Mesodermal cell (in vitro differentiated cells): ENCODE results near the gene MS4A4E.
"Not testable (repeated sequence)": the region's sequence is repeated elsewhere in the genome, so short reads cannot be mapped to it uniquely, and the experiment has no call there.

Source experiments
- H3K27ac ChIP-seq: 2 replicates; pipeline ENCODE4 v1.7.0; 2013; ENCODE audit warnings: mild to moderate bottlenecking, low read depth, low read length, moderate library complexity; ENCODE audit not compliant: severe bottlenecking
- H3K36me3 ChIP-seq: 2 replicates; pipeline ENCODE4 v1.7.1; 2013; ENCODE audit warnings: mild to moderate bottlenecking, low read length, moderate library complexity; ENCODE audit not compliant: control insufficient read depth, insufficient read depth
- H3K4me1 ChIP-seq: one replicate; pipeline ENCODE4 v1.7.1; 2013; ENCODE audit warnings: mild to moderate bottlenecking, low read length; ENCODE audit not compliant: insufficient read depth, control insufficient read depth, poor library complexity, severe bottlenecking
- H3K4me3 ChIP-seq: 2 replicates; pipeline ENCODE4 v1.7.0; 2013; ENCODE audit warnings: low read length, control low read depth, mild to moderate bottlenecking; ENCODE audit not compliant: insufficient read depth, poor library complexity, severe bottlenecking; ENCODE audit errors: extremely low read depth
- H3K9me3 ChIP-seq: 2 replicates; pipeline ENCODE4 v1.7.1; 2013; ENCODE audit warnings: mild to moderate bottlenecking, low read length, moderate library complexity; ENCODE audit not compliant: control insufficient read depth
- WGBS, 2 experiments: methylation state at CpG; one replicate each; pipeline ENCODE4 v1.1.5; 2013; ENCODE audit warnings: missing lambda C conversion rate in 2 of 2; ENCODE audit not compliant: insufficient coverage in 2 of 2; 5-methylcytosine and 5-hydroxymethylcytosine counted together

Gene MS4A4E

GRCh38 chr11:60159284-60159683, 83.7 kb downstream of the MS4A4E start:
- Histone ChIP-seq H3K27ac (no peak overlapping the region), H3K36me3 (no peaks in the 10 kb centered on the region), H3K4me3 (no peak overlapping the region), H3K9me3 (no peaks in the 10 kb centered on the region), H3K4me1 (no peaks in the 10 kb centered on the region)
- no CpG with 5 or more reads among the region's 2 CpGs for WGBS, 2 experiments

GRCh38 chr11:60158636-60159035, 84.3 kb downstream of the MS4A4E start:
- Histone ChIP-seq H3K4me1 (no peaks in the 10 kb centered on the region), H3K27ac (no peak overlapping the region), H3K36me3 (no peaks in the 10 kb centered on the region), H3K4me3 (no peak overlapping the region), H3K9me3 (no peaks in the 10 kb centered on the region)
- WGBS, 2 experiments = 76 to 89% methylated on average over 3 of the region's 3 CpGs

GRCh38 chr11:60155931-60156330, 87.0 kb downstream of the MS4A4E start:
- H3K9me3 ChIP-seq = no peaks in the 10 kb centered on the region
- H3K36me3 ChIP-seq = no peaks in the 10 kb centered on the region
- no peak overlapping the region for H3K4me3 ChIP-seq
- no peak overlapping the region for H3K27ac ChIP-seq
- WGBS, 2 experiments = 90 to 95% methylated on average over 3 of the region's 3 CpGs
- H3K4me1 ChIP-seq = no peaks in the 10 kb centered on the region

- not testable (repeated sequence) for H3K4me3 ChIP-seq, H3K4me1 ChIP-seq, H3K36me3 ChIP-seq, H3K9me3 ChIP-seq, H3K27ac ChIP-seq
Observed at GRCh38 chr11:60152727-60153126, 90.2 kb downstream of the MS4A4E start.

GRCh38 chr11:60150279-60150678, 92.7 kb downstream of the MS4A4E start:
- no peaks in the 10 kb centered on the region for H3K9me3 ChIP-seq
- H3K27ac ChIP-seq = no peak overlapping the region
- no peaks in the 10 kb centered on the region for H3K36me3 ChIP-seq
- no peaks in the 10 kb centered on the region for H3K4me1 ChIP-seq
- no CpG with 5 or more reads among the region's 1 CpG for WGBS, 2 experiments
- no peak overlapping the region for H3K4me3 ChIP-seq
